K562 (cell line): Measurements from ENCODE around the gene LIFR. TPM values are rescaled to one million over a fixed set of nuclear protein-coding genes. Genes with fewer than 3 reads are reported as not detected.

Experiments
- ATAC-seq: fragments of 200-7000 bp; cut with Tn5 transposase; 3 replicates; pipeline ENCODE4 v1.9.1; 2020; ENCODE audit warnings: moderate library complexity
- BruUV-seq: library from RNA; stranded (reverse); fragments of 400-500 nt; replicated peaks from 2 replicates; lab custom pipeline; 2021; lab: Mats Ljungman, UMichigan
- CTCF ChIA-PET: fragments of 300-600 bp; formaldehyde crosslinking; extraction: SDS; loops from one replicate; lab custom pipeline; 2021; ENCODE audit warnings: low intra/inter-chr PET ratio; lab: Yijun Ruan, JAX
- POLR2A ChIA-PET: fragments of 300-600, 350-650 bp; sonication (Branson Sonifier 250); formaldehyde crosslinking; extraction: SDS; loops from one replicate; lab custom pipeline; 2021; ENCODE audit warnings: antibody characterized with exemption, inconsistent platforms; lab: Yijun Ruan, JAX
- DNase-seq, 4 experiments: peaks; one replicate each; pipeline versions ENCODE4 v3.0.0 to v3.0.0-alpha.2; 2011 to 2018; ENCODE audit warnings: low spot score in 3 of 4, mixed read lengths in 3 of 4; ENCODE audit errors: extremely low read depth in 1 of 4
- FAIRE-seq: peaks from 2 replicates; lab custom pipeline; 2011; peaks lifted over from hg19 to GRCh38; lab: Jason Lieb, UNC
- H2AFZ ChIP-seq: 2 replicates; pipeline ENCODE4 v1.6.0; 2011; ENCODE audit warnings: low read depth, low read length, control low read depth, inconsistent platforms
- H3K27ac ChIP-seq: fragments of 200-600 bp; 3 replicates; pipeline ENCODE4 v1.8.0; 2011; ENCODE audit warnings: low read depth, mild to moderate bottlenecking, control low read depth, inconsistent platforms, low read length, moderate library complexity, mixed read lengths; ENCODE audit errors: extremely low read depth
- H3K27me3 ChIP-seq, 2 experiments: fragments of 300-600 bp in 1 of 2; 2 replicates in 1 of 2; 3 replicates in 1 of 2; pipeline versions ENCODE4 v1.6.0 to v1.8.0; 2011; ENCODE audit warnings: inconsistent platforms in 2 of 2, low read length in 2 of 2, mild to moderate bottlenecking in 1 of 2, mixed read lengths in 1 of 2, moderate library complexity in 1 of 2; ENCODE audit not compliant: control insufficient read depth in 2 of 2, insufficient read depth in 2 of 2
- H3K36me3 ChIP-seq: fragments of 300-600 bp; 3 replicates; pipeline ENCODE4 v1.8.0; 2011; ENCODE audit warnings: mild to moderate bottlenecking, low read length, inconsistent platforms; ENCODE audit not compliant: control insufficient read depth, insufficient read depth
- H3K4me1 ChIP-seq, 2 experiments: fragments of 200-600 bp in 1 of 2; replicated peaks in 1 of 2; 2 replicates in 1 of 2; 3 replicates in 1 of 2; pipeline versions ENCODE4 v1.5.1 to v1.8.0; 2011; ENCODE audit warnings: inconsistent platforms in 2 of 2, low read length in 2 of 2, mild to moderate bottlenecking in 1 of 2, mixed read lengths in 1 of 2, moderate library complexity in 1 of 2; ENCODE audit not compliant: control insufficient read depth in 2 of 2, insufficient read depth in 2 of 2
- H3K4me2 ChIP-seq: 2 replicates; pipeline ENCODE4 v1.6.1; 2011; ENCODE audit warnings: low read length, control low read depth, inconsistent platforms, mixed read lengths; ENCODE audit not compliant: insufficient read depth
- H3K4me3 ChIP-seq: fragments of 200-600 bp; sonication (generic), shearing (Covaris generic); 2 replicates; pipeline ENCODE4 v1.5.1; 2016; ENCODE audit warnings: control low read depth, inconsistent platforms
- H3K79me2 ChIP-seq: fragments of 200-600 bp; 3 replicates; pipeline ENCODE4 v1.8.0; 2011; ENCODE audit warnings: low read length, inconsistent platforms; ENCODE audit not compliant: control insufficient read depth, insufficient read depth
- H3K9ac ChIP-seq, 2 experiments: 2 replicates each; pipeline versions ENCODE4 v1.6.0 to v1.6.1; 2011; ENCODE audit warnings: low read depth in 2 of 2, low read length in 2 of 2, control low read depth in 1 of 2, inconsistent platforms in 1 of 2, mild to moderate bottlenecking in 1 of 2, mixed read lengths in 1 of 2; ENCODE audit not compliant: insufficient read depth in 1 of 2
- H3K9me1 ChIP-seq: one replicate; pipeline ENCODE4 v1.6.0; 2011; ENCODE audit warnings: inconsistent platforms, mild to moderate bottlenecking, low read length, moderate library complexity; ENCODE audit not compliant: control insufficient read depth, insufficient read depth
- H3K9me3 ChIP-seq: replicated peaks from 2 replicates; pipeline ENCODE4 v1.5.1; 2011; ENCODE audit warnings: low read depth, low read length, inconsistent platforms; ENCODE audit not compliant: control insufficient read depth, insufficient read depth
- H4K20me1 ChIP-seq: replicated peaks from 2 replicates; pipeline ENCODE4 v1.6.1; 2011; ENCODE audit warnings: low read length, inconsistent platforms, mixed read lengths; ENCODE audit not compliant: control insufficient read depth, insufficient read depth
- ARID2 ChIP-seq: fragments of 450-650 bp; IDR thresholded peaks from 2 replicates; pipeline ENCODE4 v1.6.1; 2017; ENCODE audit warnings: antibody characterized with exemption, mild to moderate bottlenecking
- CGGBP1 ChIP-seq: fragments of 250-450 bp; sonication (Bioruptor Pico); IDR thresholded peaks from 2 replicates; pipeline ENCODE4 v1.9.0; 2021; ENCODE audit warnings: mild to moderate bottlenecking
- CHD1 ChIP-seq: fragments of 200-600 bp; sonication (generic); IDR thresholded peaks from one replicate; pipeline ENCODE4 v1.6.1; 2012; ENCODE audit warnings: mild to moderate bottlenecking, moderate library complexity, low read length, inconsistent platforms
- DLX4 ChIP-seq: fragments of 250-450 bp; sonication (Bioruptor Pico); IDR thresholded peaks from 2 replicates; pipeline ENCODE4 v1.6.1; 2021; ENCODE audit warnings: mild to moderate bottlenecking
- KLF10 ChIP-seq: fragments of 250-450 bp; sonication (Bioruptor Pico); IDR thresholded peaks from 2 replicates; pipeline ENCODE4 v1.6.1; 2021; ENCODE audit warnings: matching md5 sums
- LARP7 ChIP-seq: fragments of 450-650 bp; IDR thresholded peaks from 2 replicates; pipeline ENCODE4 v1.6.1; 2016
- MNT ChIP-seq, 2 experiments: fragments of 450-650 bp; conservative IDR thresholded peaks; 2 replicates each; pipeline ENCODE4 v1.6.1; 2017; ENCODE audit warnings: mild to moderate bottlenecking in 2 of 2, moderate library complexity in 2 of 2
- POLR2G ChIP-seq: fragments of 200-400 bp; formaldehyde crosslinking; IDR thresholded peaks from 2 replicates; pipeline ENCODE4 v1.6.1; 2017; ENCODE audit warnings: low read depth, mild to moderate bottlenecking, antibody characterized with exemption, low read length, moderate library complexity
- RBM25 ChIP-seq: fragments of 200-400 bp; formaldehyde crosslinking; IDR thresholded peaks from 2 replicates; pipeline ENCODE4 v1.6.1; 2018; ENCODE audit warnings: low read length, low read depth, moderate library complexity; ENCODE audit not compliant: severe bottlenecking
- SMAD1 ChIP-seq: fragments of 150-350 bp; IDR thresholded peaks from 2 replicates; pipeline ENCODE4 v1.6.1; 2014; ENCODE audit warnings: low read length, low read depth; ENCODE audit not compliant: partially characterized antibody
- SMARCA5 ChIP-seq: fragments of 450-650 bp; IDR thresholded peaks from 2 replicates; pipeline ENCODE4 v1.6.1; 2016
- SNAPC5 ChIP-seq: fragments of 250-450 bp; sonication (Bioruptor Pico); IDR thresholded peaks from 2 replicates; pipeline ENCODE4 v1.8.0; 2021; ENCODE audit warnings: moderate library complexity, mild to moderate bottlenecking, inconsistent platforms
- SREBF2 ChIP-seq: sonication (generic); formaldehyde crosslinking; IDR thresholded peaks from 2 replicates; pipeline ENCODE4 v1.4.0; 2020; ENCODE audit warnings: mild to moderate bottlenecking, missing genetic modification reagents
- ZBTB26 ChIP-seq: fragments of 450-650 bp; formaldehyde crosslinking; IDR thresholded peaks from 2 replicates; pipeline ENCODE4 v1.4.0; 2022; ENCODE audit warnings: missing genetic modification characterization
- WGBS: fragments of 100-300 bp; shearing (Covaris generic); methylation state at CpG from one replicate; pipeline ENCODE4 v1.1.6; 2016; ENCODE audit warnings: low coverage, mixed read lengths; ENCODE audit not compliant: insufficient coverage; ENCODE audit errors: missing lambda C conversion rate; 5-methylcytosine and 5-hydroxymethylcytosine counted together
- in situ Hi-C: fragments of 300-500 bp; cut with MboI; formaldehyde crosslinking; loops from 4 replicates; pipeline ENCODE4 v1.15.0; 2018; ENCODE audit warnings: inconsistent platforms, mixed read lengths
- intact Hi-C: fragments of 100-400 bp; cut with micrococcal nuclease; formaldehyde crosslinking; loops from 2 replicates; pipeline ENCODE4 v1.14.2; 2022
- polyA plus RNA-seq, 8 experiments: library from polyadenylated mRNA; depleted of rRNA in 4 of 8; stranded (reverse) in 5 of 8; unstranded in 3 of 8; fragments of >200 nt; fragmentation: Nextera tagmentation in 2 of 8; fragmentation: Illumina TruSeq in 1 of 8; extraction: Ambion mirVana in 2 of 8; extraction: Trizol in 1 of 8; gene quantifications; 2 replicates each; pipeline versions ENCODE4 v1.2.1 to v1.2.3, GENCODE V29; 2011 to 2014; ENCODE audit warnings: inconsistent platforms in 1 of 8, missing spikeins in 1 of 8
- total RNA-seq, 7 experiments: library from RNA; depleted of rRNA in 6 of 7; stranded (reverse); fragments of >200 nt in 6 of 7; fragmentation: Illumina TruSeq in 2 of 7; extraction: Trizol in 2 of 7; gene quantifications; 2 replicates each; pipeline versions ENCODE4 v1.2.1 to v1.2.3, GENCODE V29; 2011 to 2021; ENCODE audit warnings: low replicate concordance in 1 of 7

Gene LIFR
- total and polyA plus RNA-seq, 9 of the 15 experiments (the other 6 are each of a cell fraction or from before 2014, with no cell fraction given), result 0.43 to 5.7 (median 3.3) TPM

- no peaks in the 10 kb centered on the region for H3K36me3 ChIP-seq
- no peak overlapping the region for H3K27ac ChIP-seq
- no peaks in the 10 kb centered on the region for H4K20me1 ChIP-seq
- H2AFZ ChIP-seq, result no peak overlapping the region
- DNase-seq (no peak), FAIRE-seq (no peak), ATAC-seq (no peak)
- in situ Hi-C loops (no loop called here), intact Hi-C loops (no loop called here)
- POLR2A ChIA-PET, result interaction anchor here (0.6 to 0.7 kb wide), 2 partner anchors 37 to 237 kb away, joined by 3 read pairs; no protein-coding TSS in a partner anchor
- CTCF ChIA-PET, result no interaction called here
- no peaks in the 10 kb centered on the region for H3K4me1 ChIP-seq
- BruUV-seq, result no TSS peak
- no peak overlapping the region for H3K4me2 ChIP-seq
- H3K4me3 ChIP-seq, result no peak overlapping the region
- peaks cover 30 to 62% of the 10 kb centered on the region in 2 experiments for H3K27me3 ChIP-seq
- no peak overlapping the region for H3K9ac ChIP-seq
- H3K9me1 ChIP-seq, result no peaks in the 10 kb centered on the region
- WGBS, result 4% methylated on average over 3 of the region's 3 CpGs
- no peak for TF ChIP-seq LARP7
- no peak for TF ChIP-seq KLF10 (CRISPR knock-in tag)
- TF ChIP-seq RBM25, result no peak
- no peak for TF ChIP-seq ZBTB26 (CRISPR knock-in tag)
- TF ChIP-seq MNT (conservative IDR thresholded peaks at IDR 0.05), result no peak
- TF ChIP-seq DLX4 (CRISPR knock-in tag), result no peak
- TF ChIP-seq CHD1, result no peak
- TF ChIP-seq SNAPC5 (CRISPR knock-in tag), result no peak
- no peak for TF ChIP-seq SREBF2 (CRISPR knock-in tag)
- TF ChIP-seq SMAD1, result no peak
- no peak for TF ChIP-seq ARID2
- no peak for TF ChIP-seq SMARCA5
- no peak for TF ChIP-seq CGGBP1 (CRISPR knock-in tag)
- no peak for TF ChIP-seq POLR2G
- no peaks in the 10 kb centered on the region for H3K79me2 ChIP-seq
- H3K9me3 ChIP-seq, result no peaks in the 10 kb centered on the region
These were observed 102.9 kb downstream of the LIFR start for GRCh38 chr5:38453506-38453905.
